ENCODE measurements around the gene FAM187B.
A peak's percentile ranks its signal among the peaks of the same experiment; 100 is the strongest.

The FAM187B gene

DNA sequence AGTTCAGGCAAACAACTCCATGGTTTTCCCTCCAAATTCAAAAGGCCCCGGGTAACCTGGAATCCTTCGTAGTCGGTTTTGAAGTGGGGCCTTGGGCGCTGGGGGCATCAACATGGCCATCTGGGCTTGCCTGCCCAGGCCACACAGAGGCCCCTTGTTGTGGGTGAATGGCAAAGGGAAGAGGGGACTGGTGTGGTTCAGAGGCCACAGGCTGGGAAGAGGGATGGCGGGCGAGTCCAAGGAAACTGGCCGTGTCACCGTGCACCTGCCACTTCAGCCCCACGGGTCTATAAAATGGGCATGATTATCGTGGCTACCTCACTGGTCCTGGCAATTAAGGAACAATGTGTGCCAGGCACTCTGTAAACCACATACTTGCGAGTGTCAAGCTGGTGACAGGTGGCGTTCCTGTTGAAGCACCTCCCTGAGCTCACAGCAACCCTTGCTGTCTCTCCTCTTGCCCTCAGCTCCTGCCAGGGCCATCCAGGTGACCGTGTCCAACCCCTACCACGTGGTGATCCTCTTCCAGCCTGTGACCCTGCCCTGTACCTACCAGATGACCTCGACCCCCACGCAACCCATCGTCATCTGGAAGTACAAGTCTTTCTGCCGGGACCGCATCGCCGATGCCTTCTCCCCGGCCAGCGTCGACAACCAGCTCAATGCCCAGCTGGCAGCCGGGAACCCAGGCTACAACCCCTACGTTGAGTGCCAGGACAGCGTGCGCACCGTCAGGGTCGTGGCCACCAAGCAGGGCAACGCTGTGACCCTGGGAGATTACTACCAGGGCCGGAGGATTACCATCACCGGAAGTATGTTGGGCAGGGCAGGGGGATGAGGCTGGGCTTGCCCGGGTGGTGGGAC, 21.5 kb upstream of the FAM187B start:
- Histone ChIP-seq H2AFZ (ENCODE audit: low read length) (no peak overlapping the region), H3K9ac (ENCODE audit: low read length) (peak overlapping the region; percentile 90), H4K20me1 (ENCODE audit: insufficient read depth, low read length) (no peaks in the 10 kb centered on the region), H3F3A (ENCODE audit: insufficient read depth, low read length) (peaks cover 9% of the 10 kb centered on the region; the same call in 1 of the 2 replicates), H3K4me3 (ENCODE audit: low read depth, low read length, poor library complexity, severe bottlenecking) (peak overlapping the region; percentile 90), H3K4me1 (ENCODE audit: insufficient read depth, low read length, severe bottlenecking) (peaks cover 21% of the 10 kb centered on the region), H3K36me3 (ENCODE audit: insufficient read depth, low read length) (peaks cover 35% of the 10 kb centered on the region), H3K4me2 (ENCODE audit: low read length) (peak overlapping the region; percentile 71), H3K79me2 (ENCODE audit: insufficient read depth, low read length) (peaks cover 10% of the 10 kb centered on the region; the same call in 1 of the 2 replicates), H3K27ac (ENCODE audit: low read depth, low read length, poor library complexity, severe bottlenecking) (peak overlapping the region; percentile 81), H3K9me3 (ENCODE audit: low read length) (no peaks in the 10 kb centered on the region; the same call in 1 of the 2 replicates), H3K27me3 (ENCODE audit: insufficient read depth, low read length) (no peaks in the 10 kb centered on the region), H3K9me2 (ENCODE audit: low read depth, low read length) (no peaks in the 10 kb centered on the region)
- no peak for TF ChIP-seq EZH2 (IDR thresholded peaks at IDR 0.05; ENCODE audit: borderline replicate concordance, low read length)
- TF ChIP-seq CTCF (IDR thresholded peaks at IDR 0.05; ENCODE audit: low read length) = no peak

DNA sequence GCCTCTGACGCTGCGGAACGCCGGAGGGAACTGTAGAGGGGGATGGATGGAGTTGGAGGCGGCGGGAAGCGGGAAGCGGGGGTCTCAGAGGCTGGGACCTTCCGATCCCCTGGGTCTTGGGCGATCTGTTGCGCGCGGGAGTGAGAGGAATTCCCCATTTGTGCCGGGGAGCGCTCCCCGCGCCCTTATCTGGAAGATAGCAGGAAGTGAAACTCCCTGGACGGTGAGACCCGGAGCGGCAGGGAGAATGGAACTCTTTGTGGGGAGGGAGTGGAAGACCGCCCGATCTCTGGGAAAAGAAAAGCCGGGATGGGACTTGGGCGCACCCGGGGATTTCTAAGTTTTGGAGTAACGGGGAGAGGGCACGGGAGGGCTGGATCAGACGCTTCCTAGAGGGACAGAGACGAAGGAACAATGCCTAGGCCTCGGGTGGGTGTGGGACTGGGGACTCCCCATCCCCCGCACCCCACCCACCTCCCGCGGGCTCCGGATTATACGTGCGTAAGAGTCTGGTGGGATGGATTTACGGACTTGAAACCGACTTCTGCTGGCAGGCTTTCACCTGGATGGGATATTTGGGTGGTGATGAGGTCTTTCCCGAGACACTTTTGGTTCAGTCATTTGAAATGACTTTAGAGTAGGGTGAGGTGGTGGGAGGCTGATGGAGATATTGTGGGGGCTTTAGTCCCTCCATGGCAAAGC, 20.8 kb upstream of the FAM187B start:
- H3K4me1 ChIP-seq (ENCODE audit: insufficient read depth, low read length, severe bottlenecking) = peaks cover 21% of the 10 kb centered on the region
- peaks cover 10% of the 10 kb centered on the region; the same call in 1 of the 2 replicates for H3K79me2 ChIP-seq (ENCODE audit: insufficient read depth, low read length)
- H3K4me3 ChIP-seq (ENCODE audit: low read depth, low read length, poor library complexity, severe bottlenecking) = peak overlapping the region; percentile 90
- peak overlapping the region; percentile 71 for H3K4me2 ChIP-seq (ENCODE audit: low read length)
- TF ChIP-seq CTCF (IDR thresholded peaks at IDR 0.05; ENCODE audit: low read length) (no peak), EZH2 (IDR thresholded peaks at IDR 0.05; ENCODE audit: borderline replicate concordance, low read length) (no peak)
- no peak overlapping the region for H2AFZ ChIP-seq (ENCODE audit: low read length)
- peaks cover 9% of the 10 kb centered on the region; the same call in 1 of the 2 replicates for H3F3A ChIP-seq (ENCODE audit: insufficient read depth, low read length)
- H3K9me3 ChIP-seq (ENCODE audit: low read length) = no peaks in the 10 kb centered on the region; the same call in none of the 2 replicates
- H3K9me2 ChIP-seq (ENCODE audit: low read depth, low read length) = no peaks in the 10 kb centered on the region
- peak overlapping the region; percentile 90 for H3K9ac ChIP-seq (ENCODE audit: low read length)
- H3K27ac ChIP-seq (ENCODE audit: low read depth, low read length, poor library complexity, severe bottlenecking) = peak overlapping the region; percentile 81
- H4K20me1 ChIP-seq (ENCODE audit: insufficient read depth, low read length) = no peaks in the 10 kb centered on the region
- no peaks in the 10 kb centered on the region for H3K27me3 ChIP-seq (ENCODE audit: insufficient read depth, low read length)
- H3K36me3 ChIP-seq (ENCODE audit: insufficient read depth, low read length) = peaks cover 27% of the 10 kb centered on the region

GRCh38 chr19:35248310-35249145, 20.0 kb upstream of the FAM187B start, which contains the start of gene LSR:
TSS of gene LSR (plus strand) at chr19:35249002. CDS start at chr19:35249023, 21 bp downstream.
- peaks cover 3% of the 10 kb centered on the region for H3K9me3 ChIP-seq (ENCODE audit: low read length)
- H3K36me3 ChIP-seq (ENCODE audit: insufficient read depth, low read length) = peaks cover 21% of the 10 kb centered on the region
- peak within 1 kb of the TSS; percentile 90 for H3K4me3 ChIP-seq (ENCODE audit: low read depth, low read length, poor library complexity, severe bottlenecking)
- H2AFZ ChIP-seq (ENCODE audit: low read length) = no peak within 1 kb of the TSS; the same call in 1 of the 2 replicates
- TF ChIP-seq CTCF (IDR thresholded peaks at IDR 0.05; ENCODE audit: low read length) = no peak
- TF ChIP-seq EZH2 (IDR thresholded peaks at IDR 0.05; ENCODE audit: borderline replicate concordance, low read length) = no peak
- H3K9ac ChIP-seq (ENCODE audit: low read length) = peak within 1 kb of the TSS; percentile 90
- no peaks in the 10 kb centered on the region for H3K9me2 ChIP-seq (ENCODE audit: low read depth, low read length)
- H3F3A ChIP-seq (ENCODE audit: insufficient read depth, low read length) = peaks cover 9% of the 10 kb centered on the region; the same call in 1 of the 2 replicates
- H3K79me2 ChIP-seq (ENCODE audit: insufficient read depth, low read length) = peaks cover 10% of the 10 kb centered on the region; the same call in 1 of the 2 replicates
- peak within 1 kb of the TSS; percentile 71 for H3K4me2 ChIP-seq (ENCODE audit: low read length)
- H3K27me3 ChIP-seq (ENCODE audit: insufficient read depth, low read length) = no peaks in the 10 kb centered on the region
- peaks cover 21% of the 10 kb centered on the region for H3K4me1 ChIP-seq (ENCODE audit: insufficient read depth, low read length, severe bottlenecking)
- peak within 1 kb of the TSS; percentile 81 for H3K27ac ChIP-seq (ENCODE audit: low read depth, low read length, poor library complexity, severe bottlenecking)
- no peaks in the 10 kb centered on the region for H4K20me1 ChIP-seq (ENCODE audit: insufficient read depth, low read length)
